GM04503 (cell line): ENCODE results near the gene CPA3.
A peak's percentile ranks its signal among the peaks of the same experiment; 100 is the strongest.

ENCODE experiments used
- DNase-seq: peaks from one replicate; pipeline ENCODE4 v3.0.0-alpha.2; 2012; ENCODE audit warnings: low read depth

The CPA3 gene

GRCh38 chr3:148922467-148922866 is 57.4 kb downstream of the CPA3 start:
- no peak for DNase-seq

- DNase-seq: no peak
These were observed 58.5 kb downstream of the CPA3 start for GRCh38 chr3:148923592-148923991.

- no peak for DNase-seq
These were observed 59.5 kb downstream of the CPA3 start for GRCh38 chr3:148924562-148924961.

GRCh38 chr3:148925845-148926244 is 60.7 kb downstream of the CPA3 start:
- DNase-seq: no peak

GRCh38 chr3:148930752-148931151 is 65.7 kb downstream of the CPA3 start:
- no peak for DNase-seq

- no peak for DNase-seq
These were observed 66.5 kb downstream of the CPA3 start for GRCh38 chr3:148931574-148931973.

GRCh38 chr3:148932972-148933371 is 67.9 kb downstream of the CPA3 start:
- DNase-seq: no peak

- no peak for DNase-seq
These were observed 72.6 kb downstream of the CPA3 start for GRCh38 chr3:148937467-148938255.

- DNase-seq: no peak
These were observed 73.2 kb downstream of the CPA3 start for GRCh38 chr3:148938306-148938705.

GRCh38 chr3:148938936-148939335 is 73.8 kb downstream of the CPA3 start:
- no peak for DNase-seq

GRCh38 chr3:148940983-148941382 is 75.9 kb downstream of the CPA3 start:
- no peak for DNase-seq

- peak; percentile 65 for DNase-seq
These were observed 78.6 kb downstream of the CPA3 start for GRCh38 chr3:148943506-148944205.

- DNase-seq: no peak
These were observed 80.0 kb downstream of the CPA3 start for GRCh38 chr3:148945116-148945515.
